LNCaP clone FGC (cell line): ENCODE results near the gene RMI2.

Experiments used
- DNase-seq: peaks from one replicate; pipeline ENCODE4 v3.0.0-alpha.2; 2011; ENCODE audit warnings: low read depth
- H3K4me3 ChIP-seq: 2 replicates; pipeline ENCODE4 v1.5.1; 2011; ENCODE audit warnings: mild to moderate bottlenecking, low read depth, low read length, control low read depth
- CTCF ChIP-seq: IDR thresholded peaks from 2 replicates; pipeline ENCODE4 v1.5.1; 2012; ENCODE audit warnings: mild to moderate bottlenecking; ENCODE audit not compliant: control insufficient read depth, insufficient read depth; ENCODE audit errors: extremely low read depth

RMI2 gene

GRCh38 chr16:11312718-11313492, 32.4 kb upstream of the RMI2 start:
- no peak for DNase-seq
- no peak overlapping the region for H3K4me3 ChIP-seq
- no peak for TF ChIP-seq CTCF

- H3K4me3 ChIP-seq = no peak overlapping the region
- TF ChIP-seq CTCF = no peak
- no peak for DNase-seq
These were observed 31.6 kb upstream of the RMI2 start for GRCh38 chr16:11313493-11314308.

- no peak for TF ChIP-seq CTCF
- H3K4me3 ChIP-seq = no peak overlapping the region
- DNase-seq = no peak
These were observed 30.9 kb upstream of the RMI2 start for GRCh38 chr16:11314309-11314894.

GRCh38 chr16:11315510-11315909, 29.7 kb upstream of the RMI2 start:
- DNase-seq = no peak
- TF ChIP-seq CTCF = no peak
- no peak overlapping the region for H3K4me3 ChIP-seq

- no peak for TF ChIP-seq CTCF
- no peak overlapping the region for H3K4me3 ChIP-seq
- no peak for DNase-seq
These were observed 28.8 kb upstream of the RMI2 start for GRCh38 chr16:11316331-11317015.

GRCh38 chr16:11318817-11319216, 26.4 kb upstream of the RMI2 start:
- DNase-seq = no peak
- H3K4me3 ChIP-seq = no peak overlapping the region
- no peak for TF ChIP-seq CTCF
